Measurements from ENCODE around the gene LMO1.

Gene LMO1

GRCh38 chr11:8242499-8243280 lies 21.0 kb downstream of the LMO1 start:
- DNase-seq (ENCODE audit: low read depth) = no peak
- no peak for TF ChIP-seq CTCF (conservative IDR thresholded peaks at IDR 0.05; ENCODE audit: low read depth, low read length)
- H3K4me3 ChIP-seq (ENCODE audit: low read depth, low read length) = no peak overlapping the region

GRCh38 chr11:8242118-8242475 lies 21.6 kb downstream of the LMO1 start:
- TF ChIP-seq CTCF (conservative IDR thresholded peaks at IDR 0.05; ENCODE audit: low read depth, low read length) = no peak
- no peak for DNase-seq (ENCODE audit: low read depth)

GRCh38 chr11:8241373-8242117 lies 22.1 kb downstream of the LMO1 start:
- no peak for TF ChIP-seq CTCF (conservative IDR thresholded peaks at IDR 0.05; ENCODE audit: low read depth, low read length)
- no peak for DNase-seq (ENCODE audit: low read depth)
- H3K4me3 ChIP-seq (ENCODE audit: low read depth, low read length) = no peak overlapping the region

More at GRCh38 chr11:8242118-8242475, 21.6 kb downstream of the LMO1 start:
- H3K4me3 ChIP-seq (ENCODE audit: low read depth, low read length) = no peak overlapping the region

- no peak for TF ChIP-seq CTCF (conservative IDR thresholded peaks at IDR 0.05; ENCODE audit: low read depth, low read length)
- no peak overlapping the region for H3K4me3 ChIP-seq (ENCODE audit: low read depth, low read length)
- DNase-seq (ENCODE audit: low read depth) = no peak
Observed at GRCh38 chr11:8239536-8240228, 24.0 kb downstream of the LMO1 start.

- DNase-seq (ENCODE audit: low read depth) = no peak
- no peak for TF ChIP-seq CTCF (conservative IDR thresholded peaks at IDR 0.05; ENCODE audit: low read depth, low read length)
- no peak overlapping the region for H3K4me3 ChIP-seq (ENCODE audit: low read depth, low read length)
Observed at GRCh38 chr11:8239040-8239439, 24.6 kb downstream of the LMO1 start.

GRCh38 chr11:8237453-8237852 lies 26.2 kb downstream of the LMO1 start:
- H3K4me3 ChIP-seq (ENCODE audit: low read depth, low read length) = no peak overlapping the region
- no peak for DNase-seq (ENCODE audit: low read depth)
- no peak for TF ChIP-seq CTCF (conservative IDR thresholded peaks at IDR 0.05; ENCODE audit: low read depth, low read length)

Measured in choroid plexus epithelial cell (primary cell).